ES-I3 (cell line): ENCODE measurements around the gene SPG7.

Experiments used
- H3K36me3 ChIP-seq: 2 replicates; pipeline ENCODE4 v1.6.1; 2013; ENCODE audit warnings: mild to moderate bottlenecking, low read length, control low read depth, moderate library complexity; ENCODE audit not compliant: insufficient read depth
- H3K4me1 ChIP-seq: 2 replicates; pipeline ENCODE4 v1.6.1; 2013; ENCODE audit warnings: mild to moderate bottlenecking, control low read depth, low read length; ENCODE audit not compliant: insufficient read depth
- H3K9ac ChIP-seq: 2 replicates; pipeline ENCODE4 v1.6.1; 2013; ENCODE audit warnings: low read depth, mild to moderate bottlenecking, low read length, moderate library complexity
- H3K9me3 ChIP-seq: 2 replicates; pipeline ENCODE4 v1.6.1; 2013; ENCODE audit warnings: mild to moderate bottlenecking, low read length, moderate library complexity; ENCODE audit not compliant: control insufficient read depth, insufficient read depth

Gene SPG7

GRCh38 chr16:89538286-89538685 lies 30.1 kb downstream of the SPG7 start:
- Histone ChIP-seq H3K36me3 (peaks cover 26% of the 10 kb centered on the region), H3K9ac (no peak overlapping the region), H3K4me1 (no peaks in the 10 kb centered on the region), H3K9me3 (no peaks in the 10 kb centered on the region)

- Histone ChIP-seq H3K9ac (no peak overlapping the region), H3K9me3 (no peaks in the 10 kb centered on the region), H3K4me1 (no peaks in the 10 kb centered on the region), H3K36me3 (peaks cover 20% of the 10 kb centered on the region)
Measured at GRCh38 chr16:89540557-89540956, 32.4 kb downstream of the SPG7 start.

- Histone ChIP-seq H3K36me3 (peaks cover 20% of the 10 kb centered on the region), H3K4me1 (no peaks in the 10 kb centered on the region), H3K9me3 (no peaks in the 10 kb centered on the region), H3K9ac (no peak overlapping the region)
Measured at GRCh38 chr16:89541792-89542191, 33.6 kb downstream of the SPG7 start.

- Histone ChIP-seq H3K4me1 (no peaks in the 10 kb centered on the region), H3K36me3 (peaks cover 22% of the 10 kb centered on the region), H3K9me3 (no peaks in the 10 kb centered on the region), H3K9ac (no peak overlapping the region)
Measured at GRCh38 chr16:89544113-89544512, 35.9 kb downstream of the SPG7 start.

GRCh38 chr16:89544713-89545043 lies 36.5 kb downstream of the SPG7 start:
- Histone ChIP-seq H3K4me1 (no peaks in the 10 kb centered on the region), H3K36me3 (peaks cover 23% of the 10 kb centered on the region), H3K9ac (no peak overlapping the region), H3K9me3 (no peaks in the 10 kb centered on the region)

GRCh38 chr16:89545044-89545830 lies 37.0 kb downstream of the SPG7 start:
- Histone ChIP-seq H3K9ac (no peak overlapping the region), H3K9me3 (no peaks in the 10 kb centered on the region), H3K4me1 (no peaks in the 10 kb centered on the region), H3K36me3 (peaks cover 23% of the 10 kb centered on the region)

- H3K9me3 ChIP-seq = no peaks in the 10 kb centered on the region
- no peaks in the 10 kb centered on the region for H3K4me1 ChIP-seq
- H3K9ac ChIP-seq = no peak overlapping the region
- peaks cover 23% of the 10 kb centered on the region for H3K36me3 ChIP-seq
Measured at GRCh38 chr16:89545831-89546574, 37.8 kb downstream of the SPG7 start.

GRCh38 chr16:89546781-89547180 lies 38.6 kb downstream of the SPG7 start:
- H3K4me1 ChIP-seq = no peaks in the 10 kb centered on the region
- H3K9ac ChIP-seq = no peak overlapping the region
- no peaks in the 10 kb centered on the region for H3K9me3 ChIP-seq
- peaks cover 17% of the 10 kb centered on the region for H3K36me3 ChIP-seq

GRCh38 chr16:89547291-89547690 lies 39.1 kb downstream of the SPG7 start:
- Histone ChIP-seq H3K4me1 (no peaks in the 10 kb centered on the region), H3K9me3 (no peaks in the 10 kb centered on the region), H3K36me3 (peaks cover 17% of the 10 kb centered on the region), H3K9ac (no peak overlapping the region)

GRCh38 chr16:89547860-89548259 lies 39.7 kb downstream of the SPG7 start:
- H3K4me1 ChIP-seq = no peaks in the 10 kb centered on the region
- peaks cover 17% of the 10 kb centered on the region for H3K36me3 ChIP-seq
- no peaks in the 10 kb centered on the region for H3K9me3 ChIP-seq
- no peak overlapping the region for H3K9ac ChIP-seq

GRCh38 chr16:89548344-89549006 lies 40.3 kb downstream of the SPG7 start:
- H3K4me1 ChIP-seq = no peaks in the 10 kb centered on the region
- H3K9me3 ChIP-seq = no peaks in the 10 kb centered on the region
- peaks cover 17% of the 10 kb centered on the region for H3K36me3 ChIP-seq
- H3K9ac ChIP-seq = no peak overlapping the region

- Histone ChIP-seq H3K36me3 (peaks cover 14% of the 10 kb centered on the region), H3K9ac (no peak overlapping the region), H3K9me3 (no peaks in the 10 kb centered on the region), H3K4me1 (no peaks in the 10 kb centered on the region)
Measured at GRCh38 chr16:89549007-89549700, 41.0 kb downstream of the SPG7 start.

- H3K9me3 ChIP-seq = no peaks in the 10 kb centered on the region
- H3K9ac ChIP-seq = no peak overlapping the region
- H3K36me3 ChIP-seq = peaks cover 13% of the 10 kb centered on the region
- H3K4me1 ChIP-seq = no peaks in the 10 kb centered on the region
Measured at GRCh38 chr16:89550421-89551007, 42.3 kb downstream of the SPG7 start.

- Histone ChIP-seq H3K9ac (no peak overlapping the region), H3K9me3 (no peaks in the 10 kb centered on the region), H3K36me3 (peaks cover 19% of the 10 kb centered on the region), H3K4me1 (no peaks in the 10 kb centered on the region)
Measured at GRCh38 chr16:89552329-89552728, 44.1 kb downstream of the SPG7 start.
